Astrocyte (in vitro differentiated cells and primary cell): ENCODE measurements around the gene COX8A.

ENCODE experiments used
- EZH2 ChIP-seq: IDR thresholded peaks from 2 replicates; pipeline ENCODE4 v1.6.1; 2012; ENCODE audit warnings: mild to moderate bottlenecking, low read length, inconsistent platforms; ENCODE audit not compliant: insufficient read depth
- TF ChIP-seq, protein P1 (sequence below): IDR thresholded peaks from 2 replicates; pipeline ENCODE4 v1.5.1; 2011; ENCODE audit warnings: low read depth, mild to moderate bottlenecking, inconsistent platforms, low read length, moderate library complexity; ENCODE audit not compliant: insufficient read depth

DNA sequence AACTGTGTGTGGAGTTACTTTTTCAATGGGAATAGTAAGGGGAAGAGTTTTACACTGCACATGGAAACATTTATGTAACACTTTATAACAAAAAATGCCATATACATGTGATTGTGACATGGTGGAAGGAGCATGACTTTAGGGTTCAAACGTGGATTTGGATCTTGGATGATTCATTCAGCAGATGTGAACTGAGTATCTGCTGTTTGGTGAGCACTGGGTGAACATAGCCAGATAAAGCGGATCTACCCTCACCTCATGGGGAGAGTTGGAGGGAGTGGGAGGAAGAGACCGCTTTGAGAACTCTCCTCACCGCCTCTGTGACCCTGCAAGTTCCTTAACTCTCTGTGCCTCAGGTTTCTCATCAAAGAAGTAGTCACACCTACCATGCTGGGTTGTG, 32.5 kb upstream of the COX8A start:
- TF ChIP-seq EZH2 = no peak
- TF ChIP-seq, protein P1, sequence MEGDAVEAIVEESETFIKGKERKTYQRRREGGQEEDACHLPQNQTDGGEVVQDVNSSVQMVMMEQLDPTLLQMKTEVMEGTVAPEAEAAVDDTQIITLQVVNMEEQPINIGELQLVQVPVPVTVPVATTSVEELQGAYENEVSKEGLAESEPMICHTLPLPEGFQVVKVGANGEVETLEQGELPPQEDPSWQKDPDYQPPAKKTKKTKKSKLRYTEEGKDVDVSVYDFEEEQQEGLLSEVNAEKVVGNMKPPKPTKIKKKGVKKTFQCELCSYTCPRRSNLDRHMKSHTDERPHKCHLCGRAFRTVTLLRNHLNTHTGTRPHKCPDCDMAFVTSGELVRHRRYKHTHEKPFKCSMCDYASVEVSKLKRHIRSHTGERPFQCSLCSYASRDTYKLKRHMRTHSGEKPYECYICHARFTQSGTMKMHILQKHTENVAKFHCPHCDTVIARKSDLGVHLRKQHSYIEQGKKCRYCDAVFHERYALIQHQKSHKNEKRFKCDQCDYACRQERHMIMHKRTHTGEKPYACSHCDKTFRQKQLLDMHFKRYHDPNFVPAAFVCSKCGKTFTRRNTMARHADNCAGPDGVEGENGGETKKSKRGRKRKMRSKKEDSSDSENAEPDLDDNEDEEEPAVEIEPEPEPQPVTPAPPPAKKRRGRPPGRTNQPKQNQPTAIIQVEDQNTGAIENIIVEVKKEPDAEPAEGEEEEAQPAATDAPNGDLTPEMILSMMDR = no peak
